OCI-LY3 (cell line): ENCODE results near the gene ZDHHC21.

Source experiments
- H2AFZ ChIP-seq: fragments of 200-600, 300-600 bp; shearing (Covaris generic); 2 replicates; pipeline ENCODE4 v1.6.0; 2014; ENCODE audit warnings: antibody characterized with exemption, low read depth, low read length
- H3K27ac ChIP-seq: fragments of 200-600, 300-600 bp; sonication (generic); 2 replicates; pipeline ENCODE4 v1.5.1; 2014; ENCODE audit warnings: mild to moderate bottlenecking, low read length, moderate library complexity, mixed read lengths
- H3K27me3 ChIP-seq: fragments of 200-600, 300-600 bp; sonication (generic); 2 replicates; pipeline ENCODE4 v1.6.1; 2014; ENCODE audit warnings: low read depth, low read length, mixed read lengths
- H3K36me3 ChIP-seq: fragments of 200-600, 300-600 bp; sonication (generic); replicated peaks from 2 replicates; pipeline ENCODE3; 2014; ENCODE audit warnings: low read depth, low read length, mixed read lengths
- H3K4me1 ChIP-seq: fragments of 300-600, 200-600 bp; sonication (generic); 2 replicates; pipeline ENCODE4 v1.6.1; 2014; ENCODE audit warnings: low read length, mixed read lengths
- H3K4me2 ChIP-seq: fragments of 200-600, 300-600 bp; sonication (generic); 2 replicates; pipeline ENCODE4 v1.6.1; 2014; ENCODE audit warnings: low read length, mixed read lengths
- H3K4me3 ChIP-seq: fragments of 300-600, 200-600 bp; sonication (generic); 2 replicates; pipeline ENCODE4 v1.5.1; 2014; ENCODE audit warnings: antibody characterized with exemption, mild to moderate bottlenecking, low read length, moderate library complexity
- H3K79me2 ChIP-seq: fragments of 300-600, 200-600 bp; shearing (Covaris generic); 2 replicates; pipeline ENCODE4 v1.6.1; 2014; ENCODE audit warnings: mild to moderate bottlenecking, low read length, mixed read lengths
- H3K9ac ChIP-seq: fragments of 300-600, 200-600 bp; shearing (Covaris generic); 2 replicates; pipeline ENCODE4 v1.6.0; 2014; ENCODE audit warnings: mild to moderate bottlenecking, low read length, moderate library complexity
- H3K9me3 ChIP-seq: fragments of 200-600, 300-600 bp; shearing (Covaris generic); 2 replicates; pipeline ENCODE4 v1.6.1; 2014; ENCODE audit warnings: low read length, mixed read lengths; ENCODE audit not compliant: insufficient read depth
- H4K20me1 ChIP-seq: fragments of 200-600, 300-600 bp; sonication (generic); 2 replicates; pipeline ENCODE4 v1.6.1; 2016; ENCODE audit warnings: low read length, mixed read lengths; ENCODE audit not compliant: insufficient read depth
- EZH2phosphoT487 ChIP-seq: fragments of 200-600 bp; shearing (Covaris generic); IDR thresholded peaks from 2 replicates; pipeline ENCODE4 v1.6.1; 2018; ENCODE audit warnings: antibody characterized with exemption, mixed run types, low read depth
- TF ChIP-seq, protein P1 (sequence below): fragments of 200-600, 300-600 bp; sonication (generic); IDR thresholded peaks from 2 replicates; pipeline ENCODE4 v1.5.1; 2014; ENCODE audit warnings: antibody characterized with exemption, low read length, low read depth

Gene ZDHHC21

DNA sequence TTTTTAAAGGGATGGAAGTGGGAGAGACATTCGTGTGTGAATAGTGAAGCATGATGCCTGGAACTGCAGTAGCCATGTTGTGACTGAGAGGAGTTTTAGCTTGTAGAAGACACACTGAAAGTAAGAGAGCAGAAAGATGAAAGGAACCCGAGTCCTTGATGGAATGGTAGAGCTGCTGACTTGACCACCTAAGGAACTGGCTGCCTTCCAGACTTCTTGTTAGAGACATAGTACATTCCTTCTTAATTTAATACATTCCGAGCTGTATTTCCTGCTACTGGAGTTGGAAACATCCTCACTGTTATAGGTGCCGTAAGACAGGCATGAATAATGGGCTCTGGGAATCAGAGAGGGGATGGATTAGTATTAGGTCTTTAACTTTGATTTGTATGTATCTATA, 21.9 kb upstream of the ZDHHC21 start:
- Histone ChIP-seq H3K4me1 (0 out of 2 replicates have a peak, but pooled peaks cover 6% of the 10 kb centered on the region), H3K79me2 (no peaks in the 10 kb centered on the region), H3K27me3 (peaks cover 30% of the 10 kb centered on the region), H3K9ac (no peak overlapping the region), H3K27ac (no peak overlapping the region), H3K36me3 (no peaks in the 10 kb centered on the region), H3K9me3 (no peaks in the 10 kb centered on the region), H3K4me3 (no peak overlapping the region), H3K4me2 (no peak overlapping the region), H2AFZ (no peak overlapping the region), H4K20me1 (no peaks in the 10 kb centered on the region)
- TF ChIP-seq, protein P1, sequence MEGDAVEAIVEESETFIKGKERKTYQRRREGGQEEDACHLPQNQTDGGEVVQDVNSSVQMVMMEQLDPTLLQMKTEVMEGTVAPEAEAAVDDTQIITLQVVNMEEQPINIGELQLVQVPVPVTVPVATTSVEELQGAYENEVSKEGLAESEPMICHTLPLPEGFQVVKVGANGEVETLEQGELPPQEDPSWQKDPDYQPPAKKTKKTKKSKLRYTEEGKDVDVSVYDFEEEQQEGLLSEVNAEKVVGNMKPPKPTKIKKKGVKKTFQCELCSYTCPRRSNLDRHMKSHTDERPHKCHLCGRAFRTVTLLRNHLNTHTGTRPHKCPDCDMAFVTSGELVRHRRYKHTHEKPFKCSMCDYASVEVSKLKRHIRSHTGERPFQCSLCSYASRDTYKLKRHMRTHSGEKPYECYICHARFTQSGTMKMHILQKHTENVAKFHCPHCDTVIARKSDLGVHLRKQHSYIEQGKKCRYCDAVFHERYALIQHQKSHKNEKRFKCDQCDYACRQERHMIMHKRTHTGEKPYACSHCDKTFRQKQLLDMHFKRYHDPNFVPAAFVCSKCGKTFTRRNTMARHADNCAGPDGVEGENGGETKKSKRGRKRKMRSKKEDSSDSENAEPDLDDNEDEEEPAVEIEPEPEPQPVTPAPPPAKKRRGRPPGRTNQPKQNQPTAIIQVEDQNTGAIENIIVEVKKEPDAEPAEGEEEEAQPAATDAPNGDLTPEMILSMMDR = no peak
- TF ChIP-seq EZH2phosphoT487 = no peak

DNA sequence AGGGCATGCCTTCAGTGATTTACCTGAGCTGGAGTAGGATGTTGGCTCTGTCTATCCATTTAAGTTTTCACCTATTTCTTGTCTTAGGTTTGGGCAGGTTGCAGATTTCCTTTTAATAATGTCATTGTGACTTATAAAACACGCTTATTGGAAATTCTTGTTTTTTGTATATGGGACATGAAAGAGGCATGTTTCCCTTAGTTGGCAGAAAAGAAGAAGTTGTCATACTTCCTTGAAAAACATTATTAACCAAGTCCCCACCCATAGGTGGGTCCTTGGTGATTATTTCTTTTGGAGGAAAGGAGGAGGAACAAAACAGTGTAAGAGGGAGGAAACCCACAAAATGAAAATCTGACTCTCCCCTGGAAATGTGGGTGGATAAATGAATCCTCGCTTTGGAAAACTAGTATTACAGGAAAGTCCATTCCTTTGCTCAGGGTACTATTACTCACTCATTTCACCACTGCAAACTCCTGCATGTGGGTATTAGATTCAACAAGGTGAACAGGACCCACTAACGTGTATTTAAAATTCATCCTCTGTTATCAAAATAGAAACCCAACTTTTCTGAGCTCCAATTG, 20.0 kb upstream of the ZDHHC21 start:
- H3K27ac ChIP-seq = no peak overlapping the region
- H4K20me1 ChIP-seq = no peaks in the 10 kb centered on the region
- TF ChIP-seq EZH2phosphoT487 = no peak
- TF ChIP-seq, protein P1 = no peak
- H3K4me2 ChIP-seq = no peak overlapping the region
- H2AFZ ChIP-seq = no peak overlapping the region
- peaks cover 28% of the 10 kb centered on the region for H3K27me3 ChIP-seq
- no peaks in the 10 kb centered on the region for H3K79me2 ChIP-seq
- H3K9ac ChIP-seq = no peak overlapping the region
- 0 out of 2 replicates have a peak, but pooled peaks cover 5% of the 10 kb centered on the region for H3K9me3 ChIP-seq
- no peaks in the 10 kb centered on the region for H3K36me3 ChIP-seq
- 0 out of 2 replicates have a peak, but pooled peaks cover 6% of the 10 kb centered on the region for H3K4me1 ChIP-seq
- no peak overlapping the region for H3K4me3 ChIP-seq

DNA sequence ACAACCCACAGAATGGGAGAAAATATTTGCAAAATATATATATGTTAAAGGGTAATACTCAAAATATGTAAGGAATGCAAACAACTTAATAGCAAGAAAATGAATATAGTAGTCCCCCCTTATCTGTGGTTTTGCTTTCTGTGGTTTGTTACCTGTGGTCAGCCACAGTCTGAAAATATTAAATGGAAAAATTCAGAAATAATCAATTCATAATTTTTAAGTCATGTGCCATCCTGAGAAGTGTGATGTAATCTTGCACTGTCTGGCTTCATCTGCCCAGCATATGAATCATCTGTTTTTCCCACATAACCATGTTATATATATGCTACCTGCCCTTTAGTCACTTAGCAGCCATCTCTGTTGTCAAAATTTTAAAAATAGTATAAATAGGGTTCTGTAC, 17.6 kb upstream of the ZDHHC21 start:
- Histone ChIP-seq H3K9ac (no peak overlapping the region), H3K4me3 (no peak overlapping the region), H3K36me3 (peaks cover 13% of the 10 kb centered on the region), H3K9me3 (peaks cover 18% of the 10 kb centered on the region), H3K79me2 (no peaks in the 10 kb centered on the region), H3K27ac (no peak overlapping the region), H3K4me2 (no peak overlapping the region), H4K20me1 (no peaks in the 10 kb centered on the region), H2AFZ (no peak overlapping the region), H3K27me3 (peaks cover 26% of the 10 kb centered on the region; the same call in 1 of the 2 replicates), H3K4me1 (peaks cover 18% of the 10 kb centered on the region)
- TF ChIP-seq, protein P1 = no peak
- no peak for TF ChIP-seq EZH2phosphoT487

DNA sequence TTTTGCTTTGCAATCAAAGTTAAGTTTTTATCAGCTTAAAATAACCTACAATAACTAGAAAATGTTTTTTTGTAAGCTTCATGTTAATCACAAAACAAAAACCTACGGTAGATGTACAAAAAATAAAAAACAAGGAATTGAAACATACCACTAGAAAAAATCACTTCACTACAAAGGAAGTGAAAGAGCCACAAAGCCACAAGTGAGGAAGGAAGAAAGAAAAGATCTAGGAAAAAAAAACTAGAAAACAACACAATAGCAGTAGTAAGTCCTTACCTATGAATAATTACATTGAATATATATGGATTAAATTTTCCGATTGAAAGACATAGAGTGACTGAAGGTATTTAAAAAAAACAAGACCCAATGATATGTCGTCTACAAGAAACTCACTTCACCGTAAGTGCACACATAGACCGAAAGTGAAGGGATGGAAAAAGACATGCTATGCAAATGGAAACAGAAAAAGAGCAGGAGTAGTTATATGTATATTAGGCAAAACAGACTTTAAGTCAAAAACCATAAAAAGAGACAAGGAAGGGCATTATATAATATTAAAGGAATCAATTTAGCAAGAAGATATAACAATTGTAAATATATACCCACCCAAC, 13.4 kb upstream of the ZDHHC21 start:
- Histone ChIP-seq H3K27me3 (peaks cover 31% of the 10 kb centered on the region), H2AFZ (no peak overlapping the region), H3K4me2 (peak overlapping the region; percentile 25; the same call in 1 of the 2 replicates)

More for the DNA sequence above, 13.4 kb upstream of the ZDHHC21 start:
- Histone ChIP-seq H3K9ac (no peak overlapping the region), H3K9me3 (peaks cover 38% of the 10 kb centered on the region), H3K4me1 (peaks cover 18% of the 10 kb centered on the region), H4K20me1 (no peaks in the 10 kb centered on the region), H3K79me2 (no peaks in the 10 kb centered on the region), H3K4me3 (peak overlapping the region; percentile 1; the same call in 1 of the 2 replicates), H3K27ac (no peak overlapping the region), H3K36me3 (peaks cover 30% of the 10 kb centered on the region)
- TF ChIP-seq, protein P1 = no peak
- TF ChIP-seq EZH2phosphoT487 = peak; percentile 62; the same call in 1 of the 2 replicates
